Calu3 (cell line): ENCODE results near the gene SNX30. TPM values are rescaled to one million over a fixed set of nuclear protein-coding genes. Genes with fewer than 3 reads are reported as not detected.

Experiments
- BruUV-seq: library from RNA; stranded (reverse); fragments of 400-500 nt; replicated peaks from 2 replicates; lab custom pipeline; 2021; lab: Mats Ljungman, UMichigan
- CTCF ChIA-PET: fragments of 300-600 bp; sonication (Branson Sonifier 250); formaldehyde crosslinking; loops from one replicate; lab custom pipeline; 2022; ENCODE audit warnings: antibody characterized with exemption; lab: Charles Lee
- DNase-seq: peaks from one replicate; pipeline ENCODE4 v3.0.0; 2022
- H3K27ac Mint-ChIP-seq: one replicate; pipeline ENCODE4 v1.8.0; 2022; ENCODE audit warnings: mixed read lengths; ENCODE audit not compliant: unreplicated experiment
- H3K27me3 Mint-ChIP-seq: one replicate; pipeline ENCODE4 v1.8.0; 2022; ENCODE audit warnings: mixed read lengths; ENCODE audit not compliant: unreplicated experiment
- H3K36me3 Mint-ChIP-seq: one replicate; pipeline ENCODE4 v1.8.0; 2022; ENCODE audit warnings: mild to moderate bottlenecking, moderate library complexity, mixed read lengths; ENCODE audit not compliant: insufficient read depth, unreplicated experiment
- H3K4me1 Mint-ChIP-seq: one replicate; pipeline ENCODE4 v1.8.0; 2022; ENCODE audit warnings: mild to moderate bottlenecking, low read depth, mixed read lengths; ENCODE audit not compliant: unreplicated experiment
- H3K4me3 Mint-ChIP-seq: one replicate; pipeline ENCODE4 v1.8.0; 2022; ENCODE audit warnings: mild to moderate bottlenecking, low read depth, moderate library complexity, mixed read lengths; ENCODE audit not compliant: unreplicated experiment
- H3K9me3 Mint-ChIP-seq: one replicate; pipeline ENCODE4 v1.8.0; 2022; ENCODE audit warnings: low read depth, mixed read lengths; ENCODE audit not compliant: unreplicated experiment
- CTCF ChIP-seq: fragments of 200-600 bp; IDR thresholded peaks from one replicate; pipeline ENCODE4 v1.8.0; 2022; ENCODE audit warnings: antibody characterized with exemption; ENCODE audit not compliant: unreplicated experiment
- intact Hi-C: fragments of 100-400 bp; cut with micrococcal nuclease; formaldehyde crosslinking; loops from one replicate; pipeline ENCODE4 v1.10.0; 2022; ENCODE audit not compliant: unreplicated experiment
- total RNA-seq: library from RNA; stranded (reverse); gene quantifications from 2 replicates; pipeline ENCODE4 v1.2.3, GENCODE V29; 2022

Gene SNX30
- total RNA-seq, 1 experiment from 2014 or later: 8.7 TPM

GRCh38 chr9:112771359-112772214 lies 21.0 kb downstream of the SNX30 start:
- H3K27ac Mint-ChIP-seq: no peak overlapping the region
- no peaks in the 10 kb centered on the region for H3K9me3 Mint-ChIP-seq
- no peak for DNase-seq
- CTCF ChIA-PET: interaction anchor here (0.5 kb wide), 1 partner anchor 17 kb away, joined by 5 read pairs; no protein-coding TSS in a partner anchor
- BruUV-seq: no TSS peak
- no peak for TF ChIP-seq CTCF
- H3K4me3 Mint-ChIP-seq: no peak overlapping the region
- no peaks in the 10 kb centered on the region for H3K36me3 Mint-ChIP-seq
- no peaks in the 10 kb centered on the region for H3K27me3 Mint-ChIP-seq
- no peaks in the 10 kb centered on the region for H3K4me1 Mint-ChIP-seq
- intact Hi-C loops: no loop called here

- no peak for TF ChIP-seq CTCF
- H3K27ac Mint-ChIP-seq: no peak overlapping the region
- H3K9me3 Mint-ChIP-seq: no peaks in the 10 kb centered on the region
- no TSS peak for BruUV-seq
- CTCF ChIA-PET: interaction anchor here (0.5 kb wide), 1 partner anchor 18 kb away, joined by 5 read pairs; no protein-coding TSS in a partner anchor
- H3K4me3 Mint-ChIP-seq: no peak overlapping the region
- H3K27me3 Mint-ChIP-seq: no peaks in the 10 kb centered on the region
- H3K4me1 Mint-ChIP-seq: no peaks in the 10 kb centered on the region
- intact Hi-C loops: no loop called here
- DNase-seq: no peak
- no peaks in the 10 kb centered on the region for H3K36me3 Mint-ChIP-seq
These were observed 21.6 kb downstream of the SNX30 start for GRCh38 chr9:112772215-112772509.

GRCh38 chr9:112772551-112772950 lies 22.0 kb downstream of the SNX30 start:
- Mint-ChIP-seq H3K4me1 (no peaks in the 10 kb centered on the region), H3K27me3 (no peaks in the 10 kb centered on the region), H3K27ac (no peak overlapping the region), H3K36me3 (no peaks in the 10 kb centered on the region), H3K4me3 (no peak overlapping the region), H3K9me3 (no peaks in the 10 kb centered on the region)
- no TSS peak for BruUV-seq
- intact Hi-C loops: no loop called here
- DNase-seq: no peak
- CTCF ChIA-PET: no interaction called here
- TF ChIP-seq CTCF: no peak

- no peaks in the 10 kb centered on the region for H3K27me3 Mint-ChIP-seq
These were observed 23.7 kb downstream of the SNX30 start for GRCh38 chr9:112774006-112774996.

More at GRCh38 chr9:112774006-112774996, 23.7 kb downstream of the SNX30 start:
- Mint-ChIP-seq H3K36me3 (no peaks in the 10 kb centered on the region), H3K9me3 (no peaks in the 10 kb centered on the region), H3K4me1 (no peaks in the 10 kb centered on the region), H3K27ac (no peak overlapping the region), H3K4me3 (no peak overlapping the region)
- intact Hi-C loops: no loop called here
- TF ChIP-seq CTCF: no peak
- CTCF ChIA-PET: interaction anchor here (0.6 kb wide), 1 partner anchor 56 kb away, joined by 3 read pairs; the partner anchor contains the start of gene INIP
- DNase-seq: no peak
- BruUV-seq: no TSS peak
